GM12875 (cell line): Measurements from ENCODE around the gene CYTH1.

Experiments used
- H3K4me3 ChIP-seq: one replicate; pipeline ENCODE4 v1.5.1; 2011; ENCODE audit warnings: low read depth, low read length, control low read depth
- CTCF ChIP-seq: IDR thresholded peaks from 2 replicates; pipeline ENCODE4 v1.5.1; 2011; ENCODE audit warnings: low read depth, mild to moderate bottlenecking, control low read depth, inconsistent platforms, low read length, moderate library complexity, borderline replicate concordance; ENCODE audit not compliant: insufficient read depth

The CYTH1 gene

GRCh38 chr17:78665952-78666920 lies 115.8 kb downstream of the CYTH1 start:
- TF ChIP-seq CTCF = no peak
- H3K4me3 ChIP-seq = no peak overlapping the region

GRCh38 chr17:78665387-78665951 lies 116.6 kb downstream of the CYTH1 start:
- no peak overlapping the region for H3K4me3 ChIP-seq
- TF ChIP-seq CTCF = no peak

- no peak for TF ChIP-seq CTCF
- no peak overlapping the region for H3K4me3 ChIP-seq
Measured at GRCh38 chr17:78664476-78665386, 117.3 kb downstream of the CYTH1 start.

GRCh38 chr17:78661093-78661770 lies 120.8 kb downstream of the CYTH1 start:
- no peak for TF ChIP-seq CTCF
- H3K4me3 ChIP-seq = no peak overlapping the region

- no peak for TF ChIP-seq CTCF
- no peak overlapping the region for H3K4me3 ChIP-seq
Measured at GRCh38 chr17:78659546-78659945, 122.5 kb downstream of the CYTH1 start.

DNA sequence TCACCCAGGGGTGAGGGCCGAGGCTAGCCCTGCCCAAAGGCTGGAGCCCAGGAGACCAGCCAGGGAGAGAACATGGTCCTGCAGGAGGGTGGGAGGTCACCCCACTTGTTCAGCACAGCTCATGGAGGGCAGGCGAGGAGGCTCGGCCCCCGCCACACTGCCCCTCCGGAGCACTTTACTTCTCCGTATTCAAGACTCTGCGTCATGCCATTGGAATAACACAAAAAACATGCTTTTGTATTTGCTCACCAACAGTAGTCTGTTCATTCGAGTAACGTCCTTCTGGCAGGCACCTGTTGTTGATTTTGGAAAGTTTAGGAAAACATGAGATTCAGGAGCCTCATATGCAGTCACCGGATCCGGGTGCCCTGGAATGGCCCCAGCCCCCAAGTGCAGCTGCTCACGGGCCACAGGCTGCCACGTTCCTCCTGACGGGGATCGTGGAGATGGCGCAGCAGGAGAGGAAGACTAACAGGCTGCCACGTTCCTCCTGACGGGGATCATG lies 123.7 kb downstream of the CYTH1 start:
- no peak for TF ChIP-seq CTCF
- no peak overlapping the region for H3K4me3 ChIP-seq
